ENCODE results near the gene TRPC5OS. TPM values are rescaled to one million over a fixed set of nuclear protein-coding genes. Genes with fewer than 3 reads are reported as not detected.

TRPC5OS gene
- not detected in 2 replicates for total RNA-seq

DNA sequence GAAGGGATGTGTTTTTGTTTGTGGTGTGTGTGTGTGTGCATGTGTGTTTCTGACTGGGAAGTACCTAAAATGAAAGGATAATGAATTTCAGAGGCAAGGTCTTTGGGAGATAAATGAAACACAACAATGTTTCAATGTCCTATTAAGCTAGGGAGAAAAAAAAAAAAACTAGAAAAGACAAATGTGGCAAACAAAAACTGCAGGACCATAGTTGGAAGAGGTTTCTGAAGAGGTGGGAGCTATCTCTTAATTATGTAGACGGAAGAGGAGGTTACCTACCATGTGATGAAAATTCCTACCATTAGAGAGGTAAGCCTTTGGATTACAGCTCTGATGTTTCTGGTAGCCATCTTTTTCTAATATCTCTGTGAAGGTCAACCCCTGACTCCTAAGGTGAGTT, at the start of gene TRPC5OS:
Gene TRPC5OS (plus strand): TSS at position 301 of the 400 bp plus-strand sequence. CDS start 25,669 bp downstream, outside the sequence.

Other genes with a start within 250 kb of the TRPC5OS start
- 32.8 and 35.4 TPM in 2 replicates for gene ALG13, start 195.0 kb upstream of the TRPC5OS start, total RNA-seq
- under 0.01 TPM in 1 of 2 replicates, not detected in the other for gene TRPC5, start 206.6 kb downstream of the TRPC5OS start, total RNA-seq
- not detected in 2 replicates for gene RTL4, start 206.8 kb downstream of the TRPC5OS start, total RNA-seq

Measured in smooth muscle cell of bladder (primary cell).